Left lung (tissue), 10 donors: ENCODE data around the gene ALDH3A1. TPM values are rescaled to one million over a fixed set of nuclear protein-coding genes. Genes with fewer than 3 reads are reported as not detected.

Source experiments
- ATAC-seq: fragments of 200-7000 bp; cut with Tn5 transposase; one replicate; pipeline ENCODE4 v1.9.1; 2020; ENCODE audit warnings: moderate library complexity
- DNase-seq, 4 donors: peaks; one replicate each; pipeline ENCODE4 v3.0.0-alpha.2; 2013 to 2020
- H3K27ac ChIP-seq, 2 donors: fragments of 200-600 bp; sonication (generic) in 1 of 2; one replicate each; pipeline versions ENCODE4 v1.5.0 to v1.8.0; 2020 to 2021
- H3K27me3 ChIP-seq, 2 donors: fragments of 200-600 bp; sonication (generic) in 1 of 2; one replicate each; pipeline versions ENCODE4 v1.5.0 to v1.8.0; 2020 to 2021
- H3K36me3 ChIP-seq, 2 donors: fragments of 200-600 bp; sonication (generic) in 1 of 2; one replicate each; pipeline versions ENCODE4 v1.5.0 to v1.8.0; 2020 to 2021
- H3K4me1 ChIP-seq, 2 donors: fragments of 200-600 bp; one replicate each; pipeline ENCODE4 v1.8.0; 2021
- H3K4me3 ChIP-seq, 2 donors: fragments of 200-600 bp; sonication (generic) in 1 of 2; one replicate each; pipeline versions ENCODE4 v1.5.0 to v1.8.0; 2020 to 2021; ENCODE audit warnings: mild to moderate bottlenecking in 1 of 2
- H3K9me3 ChIP-seq, 2 donors: fragments of 200-600 bp; sonication (generic) in 1 of 2; one replicate each; pipeline versions ENCODE4 v1.5.0 to v1.8.0; 2020 to 2021
- intact Hi-C, 2 donors: fragments of 100-400 bp; cut with DNase I; formaldehyde crosslinking; loops; one replicate each; pipeline versions ENCODE4 v1.11.2 to v1.14.2; 2022
- polyA plus RNA-seq, 6 donors: library from polyadenylated mRNA; unstranded; fragments of 120-200 nt; gene quantifications; one replicate each; pipeline ENCODE4 v1.2.1, GENCODE V29; 2013; ENCODE audit not compliant: insufficient read length in 6 of 6
- total RNA-seq, 2 donors: library from RNA; stranded (reverse); fragmentation: NEBNext Ultra II Directional; extraction: Animal tissue kit (Norgen Biotek cat#: 25700); gene quantifications; one replicate each; pipeline ENCODE4 v1.2.1, GENCODE V29; 2021
- TF ChIP-seq, protein P1 (sequence below), 2 donors: fragments of 200-600 bp; sonication (generic) in 1 of 2; IDR thresholded peaks; one replicate each; pipeline versions ENCODE4 v1.5.0 to v1.8.0; 2021; ENCODE audit warnings: antibody characterized with exemption in 2 of 2
- donor health status: DM: no; HTN: yes; CAD: no.
- donor health status: DM: no; HTN: no; CAD: no.

Gene ALDH3A1
- total and polyA plus RNA-seq, 8 donors = 0.41 to 4.7 (median 0.68) TPM

DNA sequence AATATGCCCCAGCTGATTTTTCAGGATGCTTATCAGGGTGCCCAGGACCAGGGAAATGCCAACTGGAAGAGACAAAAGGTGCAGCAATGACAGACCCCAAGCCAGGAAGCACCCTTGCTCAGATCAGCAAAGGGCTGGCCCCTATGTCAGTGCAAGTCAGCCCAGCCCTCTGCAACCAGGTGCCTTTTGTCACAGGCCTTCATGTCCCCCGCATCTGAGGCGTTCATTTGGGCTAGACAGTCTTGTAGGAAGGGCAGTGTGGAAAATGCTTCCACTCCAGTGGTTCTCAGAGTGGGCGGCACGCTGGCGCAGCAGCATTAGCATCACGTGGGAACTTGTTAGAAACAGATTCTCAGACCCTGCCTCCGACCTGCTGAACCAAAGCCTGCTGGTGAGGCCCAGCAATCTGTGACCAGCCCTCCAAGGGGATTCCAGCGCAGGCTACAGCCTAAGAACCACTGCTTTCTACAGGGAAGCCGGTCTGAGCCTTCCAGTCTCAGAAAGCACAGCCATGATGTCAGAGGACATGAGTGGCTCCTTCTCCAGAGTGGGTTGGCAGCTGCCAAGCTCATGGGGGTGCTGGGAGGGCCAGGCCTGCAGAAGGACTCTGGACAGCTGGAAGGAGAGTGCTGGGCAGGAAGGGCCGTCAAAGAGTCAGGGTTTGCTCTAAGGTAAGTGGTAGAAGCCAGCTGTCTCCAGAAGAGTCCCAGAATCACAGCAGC lies 44.8 kb downstream of the ALDH3A1 start:
- no peaks in the 10 kb centered on the region for H3K27me3 ChIP-seq
- H3K4me1 ChIP-seq = peaks cover 0 to 4% of the 10 kb centered on the region in 2 donors
- H3K9me3 ChIP-seq = no peaks in the 10 kb centered on the region
- peak in 3 of 4 donors; percentile 57 to 62 (median 59) for DNase-seq
- ATAC-seq = peak; percentile 89
- intact Hi-C loops = no loop called here
- no peaks in the 10 kb centered on the region for H3K36me3 ChIP-seq
- no peak overlapping the region for H3K27ac ChIP-seq
- TF ChIP-seq, protein P1, sequence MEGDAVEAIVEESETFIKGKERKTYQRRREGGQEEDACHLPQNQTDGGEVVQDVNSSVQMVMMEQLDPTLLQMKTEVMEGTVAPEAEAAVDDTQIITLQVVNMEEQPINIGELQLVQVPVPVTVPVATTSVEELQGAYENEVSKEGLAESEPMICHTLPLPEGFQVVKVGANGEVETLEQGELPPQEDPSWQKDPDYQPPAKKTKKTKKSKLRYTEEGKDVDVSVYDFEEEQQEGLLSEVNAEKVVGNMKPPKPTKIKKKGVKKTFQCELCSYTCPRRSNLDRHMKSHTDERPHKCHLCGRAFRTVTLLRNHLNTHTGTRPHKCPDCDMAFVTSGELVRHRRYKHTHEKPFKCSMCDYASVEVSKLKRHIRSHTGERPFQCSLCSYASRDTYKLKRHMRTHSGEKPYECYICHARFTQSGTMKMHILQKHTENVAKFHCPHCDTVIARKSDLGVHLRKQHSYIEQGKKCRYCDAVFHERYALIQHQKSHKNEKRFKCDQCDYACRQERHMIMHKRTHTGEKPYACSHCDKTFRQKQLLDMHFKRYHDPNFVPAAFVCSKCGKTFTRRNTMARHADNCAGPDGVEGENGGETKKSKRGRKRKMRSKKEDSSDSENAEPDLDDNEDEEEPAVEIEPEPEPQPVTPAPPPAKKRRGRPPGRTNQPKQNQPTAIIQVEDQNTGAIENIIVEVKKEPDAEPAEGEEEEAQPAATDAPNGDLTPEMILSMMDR (IDR thresholded peaks at IDR 0.05) = no peak
- no peak overlapping the region for H3K4me3 ChIP-seq

- Histone ChIP-seq H3K4me3 (no peak overlapping the region), H3K27ac (no peak overlapping the region), H3K4me1 (peaks cover 0 to 4% of the 10 kb centered on the region in 2 donors), H3K9me3 (no peaks in the 10 kb centered on the region), H3K27me3 (no peaks in the 10 kb centered on the region), H3K36me3 (no peaks in the 10 kb centered on the region)
- intact Hi-C loops = no loop called here
- ATAC-seq (no peak), DNase-seq (no peak)
- TF ChIP-seq, protein P1 (IDR thresholded peaks at IDR 0.05) = no peak
These were observed 45.9 kb downstream of the ALDH3A1 start for GRCh38 chr17:19702217-19702641.

Other genes starting within 250 kb of the ALDH3A1 start
- 10 to 100 TPM in 1 of 2 donors, 1 to 10 TPM in 1; 5.5 to 16.2 TPM for gene SLC47A1, start 214.4 kb downstream of the ALDH3A1 start, total RNA-seq
- 1 to 10 TPM; 1.0 to 2.6 (median 1.5) TPM for gene SLC47A1, start 214.4 kb downstream of the ALDH3A1 start, polyA plus RNA-seq
- gene ALDH3A2, start 99.5 kb downstream of the ALDH3A1 start, total RNA-seq = 100 to 1,000 TPM; 116 to 208 TPM
- gene ALDH3A2, start 99.5 kb downstream of the ALDH3A1 start, polyA plus RNA-seq = 10 to 100 TPM; 57.6 to 79.7 (median 68.3) TPM
- gene SLC47A2, start 31.7 kb downstream of the ALDH3A1 start, total RNA-seq = not detected
- gene SLC47A2, start 31.7 kb downstream of the ALDH3A1 start, polyA plus RNA-seq = under 1 TPM; 0.20 to 0.60 (median 0.41) TPM
- gene ULK2, start 119.6 kb upstream of the ALDH3A1 start, total RNA-seq = 10 to 100 TPM; 14.4 to 20.9 TPM
- 10 to 100 TPM; 26.0 to 36.7 (median 30.7) TPM for gene ULK2, start 119.6 kb upstream of the ALDH3A1 start, polyA plus RNA-seq
- 10 to 100 TPM; 32.7 to 35.2 TPM for gene AKAP10, start 229.5 kb upstream of the ALDH3A1 start, total RNA-seq
- gene AKAP10, start 229.5 kb upstream of the ALDH3A1 start, polyA plus RNA-seq = 10 to 100 TPM; 27.9 to 33.7 (median 30.9) TPM